Fibroblast of mammary gland (primary cell): Measurements from ENCODE around the gene ESRRA.

Source experiments
- DNase-seq: peaks from one replicate; pipeline ENCODE4 v3.0.0-alpha.2; 2010; ENCODE audit warnings: low read depth
- H3K4me3 ChIP-seq: 2 replicates; pipeline ENCODE4 v1.5.1; 2011; ENCODE audit warnings: low read depth, mild to moderate bottlenecking, low read length, moderate library complexity; ENCODE audit not compliant: control insufficient read depth
- TF ChIP-seq, protein P1 (sequence below): conservative IDR thresholded peaks from 2 replicates; pipeline ENCODE4 v1.5.1; 2011; ENCODE audit warnings: low read depth, low read length, inconsistent platforms; ENCODE audit not compliant: control insufficient read depth, insufficient read depth

The ESRRA gene

DNA sequence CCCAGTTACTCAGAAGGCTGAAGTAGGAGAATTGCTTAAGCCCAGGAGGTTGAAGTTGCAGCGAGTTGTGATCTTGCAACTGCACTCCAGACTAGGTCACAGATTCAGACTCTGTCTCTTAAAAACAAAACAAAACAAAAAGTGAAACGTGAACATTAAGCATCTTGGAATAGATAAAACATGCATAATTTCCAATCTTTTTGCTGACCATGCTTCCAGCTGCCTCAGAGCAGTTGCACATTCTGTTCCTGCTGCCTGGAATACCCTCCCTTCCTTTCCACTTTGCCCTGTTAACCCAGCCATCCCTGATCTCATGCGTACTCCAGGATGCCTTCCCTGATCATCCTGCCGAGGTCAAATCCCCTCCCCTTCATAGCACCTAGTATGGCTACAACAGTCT is 34.0 kb downstream of the ESRRA start:
- TF ChIP-seq, protein P1, sequence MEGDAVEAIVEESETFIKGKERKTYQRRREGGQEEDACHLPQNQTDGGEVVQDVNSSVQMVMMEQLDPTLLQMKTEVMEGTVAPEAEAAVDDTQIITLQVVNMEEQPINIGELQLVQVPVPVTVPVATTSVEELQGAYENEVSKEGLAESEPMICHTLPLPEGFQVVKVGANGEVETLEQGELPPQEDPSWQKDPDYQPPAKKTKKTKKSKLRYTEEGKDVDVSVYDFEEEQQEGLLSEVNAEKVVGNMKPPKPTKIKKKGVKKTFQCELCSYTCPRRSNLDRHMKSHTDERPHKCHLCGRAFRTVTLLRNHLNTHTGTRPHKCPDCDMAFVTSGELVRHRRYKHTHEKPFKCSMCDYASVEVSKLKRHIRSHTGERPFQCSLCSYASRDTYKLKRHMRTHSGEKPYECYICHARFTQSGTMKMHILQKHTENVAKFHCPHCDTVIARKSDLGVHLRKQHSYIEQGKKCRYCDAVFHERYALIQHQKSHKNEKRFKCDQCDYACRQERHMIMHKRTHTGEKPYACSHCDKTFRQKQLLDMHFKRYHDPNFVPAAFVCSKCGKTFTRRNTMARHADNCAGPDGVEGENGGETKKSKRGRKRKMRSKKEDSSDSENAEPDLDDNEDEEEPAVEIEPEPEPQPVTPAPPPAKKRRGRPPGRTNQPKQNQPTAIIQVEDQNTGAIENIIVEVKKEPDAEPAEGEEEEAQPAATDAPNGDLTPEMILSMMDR = no peak

GRCh38 chr11:64339754-64340408 is 34.6 kb downstream of the ESRRA start, which contains the start of gene CCDC88B:
Gene CCDC88B (plus strand): TSS chr11:64340204. CDS start chr11:64340267, 63 bp downstream.
- TF ChIP-seq, protein P1 = no peak
- no peak for DNase-seq
- no peak within 1 kb of the TSS for H3K4me3 ChIP-seq

More for the DNA sequence above, 34.0 kb downstream of the ESRRA start:
- H3K4me3 ChIP-seq = no peak overlapping the region
- DNase-seq = no peak

DNA sequence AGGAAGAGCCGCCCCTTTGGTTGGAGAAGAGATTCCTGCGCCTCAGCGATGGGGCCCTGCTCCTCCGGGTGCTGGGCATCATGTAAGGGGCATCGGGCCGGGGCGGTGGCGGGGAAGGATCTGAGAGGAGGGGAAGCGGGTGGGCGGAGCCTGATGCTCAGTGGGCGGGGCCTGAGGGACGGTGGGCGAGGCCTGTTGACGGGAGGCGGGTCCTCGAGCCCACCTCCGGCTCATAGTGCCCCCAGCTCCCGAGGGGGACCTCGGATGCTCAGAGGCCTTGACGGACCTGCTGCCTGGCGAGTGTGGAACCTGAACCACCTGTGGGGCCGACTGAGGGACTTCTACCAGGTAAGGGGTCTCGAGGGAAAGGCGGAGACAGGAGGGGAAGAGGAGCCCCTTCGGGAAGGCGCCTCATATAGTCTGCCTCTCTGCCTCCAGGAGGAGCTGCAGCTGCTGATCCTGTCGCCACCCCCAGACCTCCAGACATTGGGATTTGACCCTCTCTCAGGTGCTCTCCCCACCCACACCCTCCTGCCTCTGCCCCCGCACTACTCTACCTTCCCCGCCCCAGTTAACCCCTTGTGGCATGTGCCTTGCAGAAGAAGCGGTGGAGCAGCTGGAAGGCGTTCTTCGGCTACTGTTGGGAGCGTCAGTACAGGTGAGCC is 35.5 kb downstream of the ESRRA start:
- DNase-seq = no peak
- TF ChIP-seq, protein P1 = no peak
- no peak overlapping the region for H3K4me3 ChIP-seq

- TF ChIP-seq, protein P1 = no peak
- no peak overlapping the region for H3K4me3 ChIP-seq
- no peak for DNase-seq
Measured at GRCh38 chr11:64341429-64341828, 36.1 kb downstream of the ESRRA start.

- peak; percentile 80 for DNase-seq
- H3K4me3 ChIP-seq = peak overlapping the region; percentile 27
- TF ChIP-seq, protein P1 = no peak
Measured at GRCh38 chr11:64341851-64342791, 36.8 kb downstream of the ESRRA start.
